Endothelial cell of umbilical vein (primary cell): Measurements from ENCODE around the gene SRL. TPM values are rescaled to one million over a fixed set of nuclear protein-coding genes. Genes with fewer than 3 reads are reported as not detected.

Experiments
- BruUV-seq: library from RNA; stranded (reverse); fragments of 400-500 nt; replicated peaks from 2 replicates; lab custom pipeline; 2021; lab: Mats Ljungman, UMichigan
- CTCF ChIA-PET: fragments of 300-600, 350-600 bp; sonication (Branson Sonifier 250); formaldehyde crosslinking; loops from one replicate; lab custom pipeline; 2021; ENCODE audit warnings: antibody characterized with exemption, inconsistent platforms; lab: Charles Lee
- POLR2A ChIA-PET: fragments of 300-600, 350-600 bp; sonication (Branson Sonifier 250); formaldehyde crosslinking; loops from one replicate; lab custom pipeline; 2021; ENCODE audit warnings: antibody characterized with exemption, inconsistent platforms; lab: Charles Lee
- DNase-seq: peaks from one replicate; pipeline ENCODE4 v3.0.0-alpha.2; 2011; ENCODE audit warnings: low read depth, low spot score
- FAIRE-seq: peaks from 2 replicates; lab custom pipeline; 2011; peaks lifted over from hg19 to GRCh38; lab: Jason Lieb, UNC
- H2AFZ ChIP-seq: 2 replicates; pipeline ENCODE4 v1.6.0; 2012; ENCODE audit warnings: low read depth, low read length, control low read depth, inconsistent platforms
- H3K27ac ChIP-seq: 2 replicates; pipeline ENCODE4 v1.5.1; 2011; ENCODE audit warnings: low read depth, mild to moderate bottlenecking, control low read depth, low read length, moderate library complexity; ENCODE audit not compliant: insufficient read depth
- H3K27me3 ChIP-seq, 2 experiments: 2 replicates each; pipeline versions ENCODE4 v1.6.0 to v1.6.1; 2011; ENCODE audit warnings: low read length in 2 of 2, mixed read lengths in 1 of 2; ENCODE audit not compliant: control insufficient read depth in 2 of 2, insufficient read depth in 2 of 2
- H3K36me3 ChIP-seq, 2 experiments: 2 replicates in 1 of 2; 3 replicates in 1 of 2; pipeline ENCODE4 v1.5.1; 2011; ENCODE audit warnings: low read length in 2 of 2, mild to moderate bottlenecking in 1 of 2, moderate library complexity in 1 of 2; ENCODE audit not compliant: control insufficient read depth in 2 of 2, insufficient read depth in 2 of 2; ENCODE audit errors: extremely low read depth in 1 of 2
- H3K4me1 ChIP-seq: 3 replicates; pipeline ENCODE4 v1.5.1; 2011; ENCODE audit warnings: mild to moderate bottlenecking, low read length; ENCODE audit not compliant: control insufficient read depth, insufficient read depth; ENCODE audit errors: extremely low read depth
- H3K4me2 ChIP-seq: 2 replicates; pipeline ENCODE4 v1.6.1; 2011; ENCODE audit warnings: low read length, control low read depth, mixed read lengths; ENCODE audit not compliant: insufficient read depth
- H3K4me3 ChIP-seq, 3 experiments: fragments of 200-600 bp in 1 of 3; sonication (generic), shearing (Covaris generic) in 1 of 3; replicated peaks in 1 of 3; 2 replicates each; pipeline ENCODE4 v1.5.1; 2011 to 2016; ENCODE audit warnings: control low read depth in 3 of 3, low read length in 3 of 3, mild to moderate bottlenecking in 2 of 3, inconsistent platforms in 1 of 3, low read depth in 1 of 3, moderate library complexity in 1 of 3; ENCODE audit not compliant: insufficient read depth in 1 of 3
- H3K79me2 ChIP-seq: 2 replicates; pipeline ENCODE4 v1.6.0; 2012; ENCODE audit warnings: low read length, inconsistent platforms; ENCODE audit not compliant: control insufficient read depth, insufficient read depth
- H3K9ac ChIP-seq: replicated peaks from 2 replicates; pipeline ENCODE3; 2011; ENCODE audit warnings: low read length, control low read depth; ENCODE audit not compliant: insufficient read depth; ENCODE audit errors: extremely low read depth
- H3K9me1 ChIP-seq: replicated peaks from 3 replicates; pipeline ENCODE4 v1.6.0; 2011; ENCODE audit warnings: mild to moderate bottlenecking, low read length; ENCODE audit not compliant: control insufficient read depth, insufficient read depth; ENCODE audit errors: extremely low read depth
- H3K9me3 ChIP-seq: replicated peaks from 2 replicates; pipeline ENCODE4 v1.5.1; 2012; ENCODE audit warnings: low read length, inconsistent platforms; ENCODE audit not compliant: control insufficient read depth, insufficient read depth
- H4K20me1 ChIP-seq: replicated peaks from 2 replicates; pipeline ENCODE3; 2011; ENCODE audit warnings: mild to moderate bottlenecking, low read length; ENCODE audit not compliant: control insufficient read depth, insufficient read depth; ENCODE audit errors: extremely low read depth
- CTCF ChIP-seq, 2 donors: IDR thresholded peaks; 1 replicate in 1 of 2; 2 replicates in 1 of 2; pipeline ENCODE4 v1.5.1; 2011; ENCODE audit warnings: low read length in 2 of 2, mild to moderate bottlenecking in 2 of 2, moderate library complexity in 2 of 2, control low read depth in 1 of 2, inconsistent platforms in 1 of 2, low read depth in 1 of 2; ENCODE audit not compliant: insufficient read depth in 1 of 2; ENCODE audit errors: extremely low read depth in 1 of 2
- FOS ChIP-seq: IDR thresholded peaks from 2 replicates; pipeline ENCODE4 v1.6.1; 2011; ENCODE audit warnings: mild to moderate bottlenecking, low read length, moderate library complexity, borderline replicate concordance; ENCODE audit not compliant: insufficient read depth
- MAX ChIP-seq: IDR thresholded peaks from 2 replicates; pipeline ENCODE4 v1.6.1; 2011; ENCODE audit not compliant: insufficient read depth, insufficient read length
- MYC ChIP-seq: IDR thresholded peaks from one replicate; pipeline ENCODE4 v1.6.1; 2011; ENCODE audit warnings: mild to moderate bottlenecking, low read depth, low read length
- POLR2A ChIP-seq: IDR thresholded peaks from 2 replicates; pipeline ENCODE4 v1.6.1; 2012; ENCODE audit warnings: low read depth, mild to moderate bottlenecking, control low read depth, low read length
- POLR2AphosphoS5 ChIP-seq: IDR thresholded peaks from 2 replicates; pipeline ENCODE4 v1.6.1; 2012; ENCODE audit warnings: low read depth, mild to moderate bottlenecking, control low read depth, low read length, moderate library complexity; ENCODE audit not compliant: insufficient read depth
- dilution Hi-C: fragments of 300-500 bp; cut with MboI; formaldehyde crosslinking; loops from one replicate; pipeline ENCODE4 v1.15.0; 2019; ENCODE audit warnings: low sequenced_read_pairs; ENCODE audit not compliant: extremely low pct_ligation_motif_present
- intact Hi-C: fragments of 100-400 bp; cut with micrococcal nuclease; formaldehyde crosslinking; loops from one replicate; pipeline ENCODE4 v1.10.0; 2022
- polyA plus RNA-seq, 4 experiments: library from polyadenylated mRNA; depleted of rRNA in 3 of 4; stranded (reverse) in 3 of 4; unstranded in 1 of 4; fragments of >200 nt; gene quantifications; 2 replicates each; pipeline versions ENCODE4 v1.2.1 to v1.2.3, GENCODE V29; 2011 to 2012; ENCODE audit warnings: missing spikeins in 1 of 4
- total RNA-seq: library from RNA; stranded (reverse); gene quantifications from 2 replicates; pipeline ENCODE4 v1.2.3, GENCODE V29; 2021

Gene SRL
- total and polyA plus RNA-seq, 2 donors (not counting 3 experiments of a cell fraction or from before 2014, with no cell fraction given), result 0.21 to 0.29 TPM

GRCh38 chr16:4290236-4290830 is 48.5 kb upstream of the SRL start:
- intact Hi-C loops, result no loop called here
- no peak overlapping the region for H3K4me2 ChIP-seq
- no peak overlapping the region for H3K9ac ChIP-seq
- no peaks in the 10 kb centered on the region for H4K20me1 ChIP-seq
- no peak for TF ChIP-seq POLR2AphosphoS5
- peak in 1 of 2 donors; percentile 4 for TF ChIP-seq CTCF (IDR thresholded peaks at IDR 0.05; ENCODE audit: extremely low read depth in 1 of 2, insufficient read depth in 1 of 2, low read depth in 1 of 2, low read length in 2 of 2)
- no peak for TF ChIP-seq POLR2A
- no peak for TF ChIP-seq MAX
- TF ChIP-seq MYC, result no peak
- TF ChIP-seq FOS, result no peak
- no TSS peak for BruUV-seq
- no peak overlapping the region for H3K27ac ChIP-seq
- dilution Hi-C loops, result no loop called here
- no peaks in the 10 kb centered on the region for H3K9me3 ChIP-seq
- H3K9me1 ChIP-seq, result no peaks in the 10 kb centered on the region
- DNase-seq (no peak), FAIRE-seq (no peak)
- H2AFZ ChIP-seq, result no peak overlapping the region
- no peaks in the 10 kb centered on the region for H3K36me3 ChIP-seq
- CTCF ChIA-PET, result interaction anchor here (0.7 to 3.6 kb wide), 23 partner anchors 9 to 115 kb away, joined by 3 to 198 read pairs (median 4); partner anchors contain the start of genes GLIS2, PAM16 and TFAP4
- peaks cover 3% of the 10 kb centered on the region for H3K4me1 ChIP-seq
- POLR2A ChIA-PET, result no interaction called here
- no peaks in the 10 kb centered on the region for H3K79me2 ChIP-seq
- H3K27me3 ChIP-seq, result no peaks in the 10 kb centered on the region
- H3K4me3 ChIP-seq, result no peak overlapping the region
